Kidney tubule cell (primary cell): ENCODE results near the gene DNHD1.
A peak's percentile ranks its signal among the peaks of the same experiment; 100 is the strongest.

Experiments
- DNase-seq: peaks from one replicate; pipeline ENCODE4 v3.0.0-alpha.2; 2018; ENCODE audit warnings: low spot score

Gene DNHD1

GRCh38 chr11:6594142-6594768, 97.2 kb downstream of the DNHD1 start:
- no peak for DNase-seq

GRCh38 chr11:6596239-6596877, 99.3 kb downstream of the DNHD1 start:
- DNase-seq = no peak

- DNase-seq = no peak
Measured at GRCh38 chr11:6598555-6598954, 101.5 kb downstream of the DNHD1 start.

- no peak for DNase-seq
Measured at GRCh38 chr11:6599449-6599848, 102.4 kb downstream of the DNHD1 start.

GRCh38 chr11:6599881-6600390, 102.9 kb downstream of the DNHD1 start:
- DNase-seq = no peak

GRCh38 chr11:6601041-6601461, 104.0 kb downstream of the DNHD1 start:
- no peak for DNase-seq

- peak; percentile 4 for DNase-seq
Measured at GRCh38 chr11:6602096-6602940, 105.2 kb downstream of the DNHD1 start.

- peak; percentile 90 for DNase-seq
Measured at GRCh38 chr11:6603287-6604080, 106.4 kb downstream of the DNHD1 start, which contains the start of the genes ILK and RRP8. ILK (plus strand) TSS chr11:6603774; CDS start chr11:6604272, 498 bp downstream. RRP8 (minus strand) TSS chr11:6603616; CDS start chr11:6603502, 114 bp downstream.

- peak; percentile 65 for DNase-seq
Measured at GRCh38 chr11:6604081-6604626, 107.1 kb downstream of the DNHD1 start.

GRCh38 chr11:6604790-6605189, 107.7 kb downstream of the DNHD1 start:
- no peak for DNase-seq

- peak; percentile 97 for DNase-seq
Measured at GRCh38 chr11:6606471-6607189, 109.5 kb downstream of the DNHD1 start.

- DNase-seq = no peak
Measured at GRCh38 chr11:6607190-6607795, 110.2 kb downstream of the DNHD1 start.

- no peak for DNase-seq
Measured at GRCh38 chr11:6608011-6608410, 110.9 kb downstream of the DNHD1 start.

GRCh38 chr11:6608726-6609501, 111.8 kb downstream of the DNHD1 start:
- DNase-seq = no peak

GRCh38 chr11:6609502-6610015, 112.5 kb downstream of the DNHD1 start:
- DNase-seq = no peak

- DNase-seq = no peak
Measured at GRCh38 chr11:6610591-6610990, 113.5 kb downstream of the DNHD1 start.

GRCh38 chr11:6611092-6611962, 114.2 kb downstream of the DNHD1 start:
- peak; percentile 39 for DNase-seq

GRCh38 chr11:6611963-6612212, 114.8 kb downstream of the DNHD1 start:
- no peak for DNase-seq
